K562 (cell line): ENCODE results near the gene SEPHS1.

Experiments used
- C11orf30 ChIP-seq: fragments of 450-650 bp; IDR thresholded peaks from 2 replicates; pipeline ENCODE4 v1.6.1; 2016; ENCODE audit warnings: low read depth, mild to moderate bottlenecking
- CTCF ChIP-seq, 3 experiments: IDR thresholded peaks in 2 of 3; conservative IDR thresholded peaks in 1 of 3; 2 replicates each; pipeline ENCODE4 v1.5.1; 2011 to 2012; ENCODE audit warnings: low read length in 3 of 3, mild to moderate bottlenecking in 3 of 3, control low read depth in 2 of 3, improper control_type of control experiment in 1 of 3, inconsistent platforms in 1 of 3, low read depth in 1 of 3, mixed read lengths in 1 of 3, moderate library complexity in 1 of 3; ENCODE audit not compliant: insufficient read depth in 2 of 3
- GATA2 ChIP-seq: sonication (generic); formaldehyde crosslinking; IDR thresholded peaks from 2 replicates; pipeline ENCODE4 v1.4.0; 2020; ENCODE audit warnings: mild to moderate bottlenecking, missing genetic modification reagents
- MXI1 ChIP-seq: IDR thresholded peaks from 2 replicates; pipeline ENCODE4 v1.6.1; 2011; ENCODE audit warnings: low read depth, mild to moderate bottlenecking, improper control_type of control experiment, low read length
- ZNF143 ChIP-seq: sonication (generic); formaldehyde crosslinking; IDR thresholded peaks from 2 replicates; pipeline ENCODE4 v1.9.0; 2022; ENCODE audit warnings: mild to moderate bottlenecking, missing genetic modification reagents
- TF ChIP-seq, protein P1 (sequence below), 2 experiments: fragments of 450-650 bp; formaldehyde crosslinking in 1 of 2; IDR thresholded peaks; 2 replicates each; pipeline versions ENCODE4 v1.4.0 to v1.6.1; 2014 to 2020; ENCODE audit warnings: mild to moderate bottlenecking in 2 of 2, borderline replicate concordance in 1 of 2, low read depth in 1 of 2

DNA sequence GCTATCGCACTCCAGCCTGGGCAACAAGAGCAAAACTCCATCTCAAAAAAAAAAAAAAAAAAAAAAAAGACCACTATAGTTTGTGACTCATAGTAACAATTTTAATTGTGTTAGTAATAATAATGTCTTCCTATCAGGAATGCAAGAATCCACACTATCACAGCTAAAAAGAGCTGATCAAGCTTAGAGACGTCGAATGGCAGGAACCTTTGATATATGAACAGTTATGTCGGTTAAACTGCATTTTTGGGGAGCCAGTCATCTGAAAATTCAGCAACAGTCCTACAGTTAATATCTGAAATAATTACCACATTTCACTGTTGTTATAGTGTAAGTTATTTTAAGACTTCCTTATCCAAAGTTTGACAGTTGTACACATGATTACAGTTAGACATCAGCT, 57.0 kb downstream of the SEPHS1 start:
- TF ChIP-seq, protein P1, sequence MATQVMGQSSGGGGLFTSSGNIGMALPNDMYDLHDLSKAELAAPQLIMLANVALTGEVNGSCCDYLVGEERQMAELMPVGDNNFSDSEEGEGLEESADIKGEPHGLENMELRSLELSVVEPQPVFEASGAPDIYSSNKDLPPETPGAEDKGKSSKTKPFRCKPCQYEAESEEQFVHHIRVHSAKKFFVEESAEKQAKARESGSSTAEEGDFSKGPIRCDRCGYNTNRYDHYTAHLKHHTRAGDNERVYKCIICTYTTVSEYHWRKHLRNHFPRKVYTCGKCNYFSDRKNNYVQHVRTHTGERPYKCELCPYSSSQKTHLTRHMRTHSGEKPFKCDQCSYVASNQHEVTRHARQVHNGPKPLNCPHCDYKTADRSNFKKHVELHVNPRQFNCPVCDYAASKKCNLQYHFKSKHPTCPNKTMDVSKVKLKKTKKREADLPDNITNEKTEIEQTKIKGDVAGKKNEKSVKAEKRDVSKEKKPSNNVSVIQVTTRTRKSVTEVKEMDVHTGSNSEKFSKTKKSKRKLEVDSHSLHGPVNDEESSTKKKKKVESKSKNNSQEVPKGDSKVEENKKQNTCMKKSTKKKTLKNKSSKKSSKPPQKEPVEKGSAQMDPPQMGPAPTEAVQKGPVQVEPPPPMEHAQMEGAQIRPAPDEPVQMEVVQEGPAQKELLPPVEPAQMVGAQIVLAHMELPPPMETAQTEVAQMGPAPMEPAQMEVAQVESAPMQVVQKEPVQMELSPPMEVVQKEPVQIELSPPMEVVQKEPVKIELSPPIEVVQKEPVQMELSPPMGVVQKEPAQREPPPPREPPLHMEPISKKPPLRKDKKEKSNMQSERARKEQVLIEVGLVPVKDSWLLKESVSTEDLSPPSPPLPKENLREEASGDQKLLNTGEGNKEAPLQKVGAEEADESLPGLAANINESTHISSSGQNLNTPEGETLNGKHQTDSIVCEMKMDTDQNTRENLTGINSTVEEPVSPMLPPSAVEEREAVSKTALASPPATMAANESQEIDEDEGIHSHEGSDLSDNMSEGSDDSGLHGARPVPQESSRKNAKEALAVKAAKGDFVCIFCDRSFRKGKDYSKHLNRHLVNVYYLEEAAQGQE (IDR thresholded peaks at IDR 0.05; ENCODE audit: borderline replicate concordance) = no peak
- TF ChIP-seq, protein P1 (CRISPR knock-in tag; IDR thresholded peaks at IDR 0.05; ENCODE audit: low read depth) = no peak
- TF ChIP-seq MXI1 = no peak
- TF ChIP-seq GATA2 (CRISPR knock-in tag) = no peak
- TF ChIP-seq C11orf30 = no peak
- no peak for TF ChIP-seq ZNF143 (CRISPR knock-in tag)
- TF ChIP-seq CTCF (IDR thresholded peaks at IDR 0.05 in 2 of 3, conservative IDR thresholded peaks at IDR 0.05 in 1 of 3; ENCODE audit: insufficient read depth in 2 of 3, low read depth in 1 of 3, low read length in 3 of 3) = no peak
